Uterus (tissue), 4 donors: ENCODE results near the gene PRKX. TPM values are rescaled to one million over a fixed set of nuclear protein-coding genes. Genes with fewer than 3 reads are reported as not detected.
"Not testable (repeated sequence)": the region's sequence is repeated elsewhere in the genome, so short reads cannot be mapped to it uniquely, and the experiment has no call there.

Source experiments
- DNase-seq, 2 donors: peaks; one replicate each; pipeline ENCODE4 v3.0.0-alpha.2; 2019 to 2020
- H3K27ac ChIP-seq, 2 donors: fragments of 200-600 bp; sonication (generic); 1 replicate in 1 of 2; 2 replicates in 1 of 2; pipeline ENCODE4 v1.5.1; 2016 to 2018
- H3K27me3 ChIP-seq, 2 donors: fragments of 200-600 bp; sonication (generic); one replicate each; pipeline ENCODE4 v1.5.1; 2018 to 2019; ENCODE audit warnings: control low read depth in 1 of 2
- H3K36me3 ChIP-seq, 2 donors: fragments of 200-600 bp; sonication (generic); one replicate each; pipeline ENCODE4 v1.5.1; 2019; ENCODE audit warnings: control low read depth in 1 of 2
- H3K4me1 ChIP-seq, 2 donors: fragments of 200-600 bp; sonication (generic); one replicate each; pipeline ENCODE4 v1.5.1; 2018 to 2019; ENCODE audit warnings: control low read depth in 1 of 2
- H3K4me3 ChIP-seq, 2 donors: fragments of 200-600 bp; sonication (generic); 1 replicate in 1 of 2; 2 replicates in 1 of 2; pipeline ENCODE4 v1.5.1; 2018 to 2019; ENCODE audit warnings: mild to moderate bottlenecking in 1 of 2
- H3K9me3 ChIP-seq, 2 donors: fragments of 200-600 bp; sonication (generic); one replicate each; pipeline ENCODE4 v1.5.1; 2019; ENCODE audit warnings: control low read depth in 1 of 2
- CTCF ChIP-seq, 4 experiments: fragments of 200-600 bp in 2 of 4; fragments of 450-650 bp in 2 of 4; sonication (generic) in 2 of 4; IDR thresholded peaks; one replicate each; pipeline ENCODE4 v1.5.1; 2016 to 2019; ENCODE audit warnings: antibody characterized with exemption in 4 of 4, mild to moderate bottlenecking in 2 of 4, moderate library complexity in 1 of 4
- POLR2A ChIP-seq, 2 donors: fragments of 450-650 bp; IDR thresholded peaks; one replicate each; pipeline ENCODE4 v1.6.1; 2016; ENCODE audit warnings: antibody characterized with exemption in 2 of 2, mild to moderate bottlenecking in 1 of 2, moderate library complexity in 1 of 2
- intact Hi-C: fragments of 100-400 bp; cut with DNase I; formaldehyde crosslinking; loops from one replicate; pipeline ENCODE4 v1.15.1; 2023; ENCODE audit warnings: low total_unique reads
- total RNA-seq, 4 donors: library from RNA; depleted of rRNA in 3 of 4; stranded (reverse); fragments of >200 nt in 3 of 4; gene quantifications; one replicate each; pipeline versions ENCODE4 v1.1.0 to v1.2.4, GENCODE V29; 2014 to 2023
- donor health status: DM: yes; HTN: yes; CAD: no.

PRKX gene
- 10 to 100 TPM in 3 of 4 donors, 1 to 10 TPM in 1; 8.5 to 27.9 (median 12.0) TPM for total RNA-seq

GRCh38 chrX:3713225-3713936, at the start of gene PRKX:
PRKX (minus strand) TSS chrX:3713649; CDS start chrX:3713253, 396 bp downstream.
- intact Hi-C loops = no loop called here
- Histone ChIP-seq H3K4me1 (peaks cover 0 to 3% of the 10 kb centered on the region in 2 donors), H3K4me3 (peak within 1 kb of the TSS; percentile 49 to 55), H3K27ac (peak within 1 kb of the TSS; percentile 66 to 70), H3K27me3 (no peaks in the 10 kb centered on the region), H3K36me3 (no peaks in the 10 kb centered on the region), H3K9me3 (no peaks in the 10 kb centered on the region)
- TF ChIP-seq POLR2A (IDR thresholded peaks at IDR 0.05) = peak in 1 of 2 donors; percentile 28
- TF ChIP-seq CTCF (IDR thresholded peaks at IDR 0.05) = no peak
- peak in 1 of 2 donors; percentile 53 for DNase-seq

- intact Hi-C loops = no loop called here
Measured at GRCh38 chrX:3763111-3763510, 49.7 kb upstream of the PRKX start.

DNA sequence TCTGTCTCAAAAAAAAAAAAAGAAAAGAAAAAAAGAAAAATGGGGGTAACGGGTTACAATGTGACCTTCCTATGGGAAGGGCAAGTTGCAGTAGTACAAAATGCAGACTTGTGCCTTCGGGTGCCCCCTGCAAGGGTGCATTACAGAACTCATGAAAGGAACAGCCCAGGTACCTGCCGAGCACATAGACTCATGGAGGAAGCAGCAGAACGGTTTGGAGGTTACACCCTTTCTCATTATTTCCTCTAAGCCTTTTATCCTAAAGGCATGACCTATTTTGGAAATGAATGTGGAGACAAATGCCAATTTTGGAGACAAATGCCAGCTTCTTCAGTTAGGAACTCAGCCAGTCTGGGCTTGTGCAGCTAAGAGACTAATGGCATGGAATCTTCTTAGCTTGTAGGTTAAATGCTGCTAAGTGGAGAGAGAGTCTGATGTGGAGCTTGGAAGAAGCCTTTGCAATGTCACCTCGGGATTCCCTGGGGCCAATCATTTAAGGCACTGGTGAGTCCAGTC, 44.1 kb upstream of the PRKX start:
- H3K4me3 ChIP-seq = no peak overlapping the region

More at GRCh38 chrX:3763111-3763510, 49.7 kb upstream of the PRKX start:
- no peak overlapping the region for H3K27ac ChIP-seq
- no peaks in the 10 kb centered on the region for H3K36me3 ChIP-seq
- H3K4me1 ChIP-seq = no peaks in the 10 kb centered on the region
- no peak for TF ChIP-seq CTCF (IDR thresholded peaks at IDR 0.05)
- TF ChIP-seq POLR2A (IDR thresholded peaks at IDR 0.05) = no peak
- H3K4me3 ChIP-seq = no peak overlapping the region
- H3K9me3 ChIP-seq = no peaks in the 10 kb centered on the region
- no peaks in the 10 kb centered on the region for H3K27me3 ChIP-seq
- no peak for DNase-seq

GRCh38 chrX:3748052-3748559, 34.7 kb upstream of the PRKX start:
- H3K27me3 ChIP-seq = no peaks in the 10 kb centered on the region
- intact Hi-C loops = no loop called here
- no peak overlapping the region for H3K4me3 ChIP-seq
- TF ChIP-seq POLR2A (IDR thresholded peaks at IDR 0.05) (no peak), CTCF (IDR thresholded peaks at IDR 0.05) (no peak)
- no peaks in the 10 kb centered on the region for H3K4me1 ChIP-seq
- no peak for DNase-seq
- no peaks in the 10 kb centered on the region for H3K36me3 ChIP-seq
- H3K9me3 ChIP-seq = no peaks in the 10 kb centered on the region
- no peak overlapping the region for H3K27ac ChIP-seq

More for the DNA sequence above, 44.1 kb upstream of the PRKX start:
- no peaks in the 10 kb centered on the region for H3K4me1 ChIP-seq
- no peaks in the 10 kb centered on the region for H3K36me3 ChIP-seq
- H3K9me3 ChIP-seq = no peaks in the 10 kb centered on the region
- H3K27me3 ChIP-seq = no peaks in the 10 kb centered on the region
- no peak for TF ChIP-seq CTCF (IDR thresholded peaks at IDR 0.05)
- TF ChIP-seq POLR2A (IDR thresholded peaks at IDR 0.05) = no peak
- no peak overlapping the region for H3K27ac ChIP-seq
- intact Hi-C loops = no loop called here
- DNase-seq = no peak

GRCh38 chrX:3743801-3744439, 30.5 kb upstream of the PRKX start:
- H3K9me3 ChIP-seq = no peaks in the 10 kb centered on the region
- DNase-seq = no peak
- intact Hi-C loops = no loop called here

GRCh38 chrX:3740946-3741345, 27.5 kb upstream of the PRKX start:
- H3K4me3 ChIP-seq, H3K4me1 ChIP-seq, H3K9me3 ChIP-seq, intact Hi-C loops, H3K36me3 ChIP-seq, H3K27ac ChIP-seq, H3K27me3 ChIP-seq, DNase-seq: not testable (repeated sequence)

More at GRCh38 chrX:3743801-3744439, 30.5 kb upstream of the PRKX start:
- TF ChIP-seq POLR2A (IDR thresholded peaks at IDR 0.05) = no peak
- no peak for TF ChIP-seq CTCF (IDR thresholded peaks at IDR 0.05)
- no peak overlapping the region for H3K27ac ChIP-seq
- no peaks in the 10 kb centered on the region for H3K27me3 ChIP-seq
- no peaks in the 10 kb centered on the region for H3K4me1 ChIP-seq
- no peaks in the 10 kb centered on the region for H3K36me3 ChIP-seq
- no peak overlapping the region for H3K4me3 ChIP-seq
